DOHH2 (cell line): ENCODE data around the gene MICAL2.

Experiments used
- H3F3A ChIP-seq: fragments of 200-600 bp; sonication (generic), shearing (Covaris generic); 2 replicates; pipeline ENCODE4 v1.6.0; 2016; ENCODE audit warnings: antibody characterized with exemption, mild to moderate bottlenecking; ENCODE audit not compliant: control insufficient read depth, insufficient read depth
- H3K27ac ChIP-seq: fragments of 200-600 bp; sonication (generic); 2 replicates; pipeline ENCODE4 v1.5.1; 2014; ENCODE audit warnings: low read depth, mild to moderate bottlenecking, low read length, moderate library complexity
- H3K27me3 ChIP-seq: fragments of 200-600 bp; sonication (generic); 2 replicates; pipeline ENCODE4 v1.6.1; 2014; ENCODE audit warnings: mild to moderate bottlenecking, low read length, mixed read lengths; ENCODE audit not compliant: control insufficient read depth
- H3K36me3 ChIP-seq: fragments of 200-600 bp; sonication (generic); 2 replicates; pipeline ENCODE4 v1.6.1; 2014; ENCODE audit warnings: mild to moderate bottlenecking, low read length, moderate library complexity, mixed read lengths; ENCODE audit not compliant: control insufficient read depth
- H3K4me1 ChIP-seq: fragments of 200-600 bp; sonication (generic); 2 replicates; pipeline ENCODE4 v1.6.1; 2014; ENCODE audit warnings: mild to moderate bottlenecking, low read length, mixed read lengths; ENCODE audit not compliant: control insufficient read depth
- H3K4me2 ChIP-seq: fragments of 200-600 bp; sonication (generic); 2 replicates; pipeline ENCODE4 v1.6.0; 2014; ENCODE audit warnings: mild to moderate bottlenecking, low read length, moderate library complexity
- H3K4me3 ChIP-seq: fragments of 200-600 bp; sonication (generic); 2 replicates; pipeline ENCODE4 v1.5.1; 2014; ENCODE audit warnings: mild to moderate bottlenecking, low read length, mixed read lengths
- H3K79me2 ChIP-seq: fragments of 200-600 bp; sonication (generic); 2 replicates; pipeline ENCODE4 v1.6.1; 2014; ENCODE audit warnings: mild to moderate bottlenecking, low read length, mixed read lengths; ENCODE audit not compliant: control insufficient read depth
- H3K9me2 ChIP-seq: fragments of 200-600 bp; sonication (generic); replicated peaks from 2 replicates; pipeline ENCODE4 v1.6.1; 2014; ENCODE audit warnings: mild to moderate bottlenecking, low read length, mixed read lengths; ENCODE audit not compliant: control insufficient read depth
- H3K9me3 ChIP-seq: fragments of 200-600 bp; sonication (generic); 2 replicates; pipeline ENCODE4 v1.6.1; 2014; ENCODE audit warnings: antibody characterized with exemption, low read length, mixed read lengths; ENCODE audit not compliant: control insufficient read depth, insufficient read depth
- H4K20me1 ChIP-seq: fragments of 200-600 bp; sonication (generic); 2 replicates; pipeline ENCODE4 v1.6.0; 2014; ENCODE audit warnings: low read depth, mild to moderate bottlenecking, antibody characterized with exemption, low read length, moderate library complexity; ENCODE audit not compliant: control insufficient read depth, insufficient read depth
- EZH2phosphoT487 ChIP-seq: fragments of 200-600 bp; sonication (generic); IDR thresholded peaks from 2 replicates; pipeline ENCODE4 v1.6.1; 2017; ENCODE audit warnings: borderline replicate concordance, mild to moderate bottlenecking, antibody characterized with exemption, low read length, moderate library complexity, mixed read lengths
- TF ChIP-seq, protein P1 (sequence below): fragments of 200-600 bp; sonication (generic); IDR thresholded peaks from one replicate; pipeline ENCODE4 v1.5.1; 2014; ENCODE audit warnings: antibody characterized with exemption, mild to moderate bottlenecking, low read depth, low read length; ENCODE audit not compliant: poor library complexity, severe bottlenecking

The MICAL2 gene

DNA sequence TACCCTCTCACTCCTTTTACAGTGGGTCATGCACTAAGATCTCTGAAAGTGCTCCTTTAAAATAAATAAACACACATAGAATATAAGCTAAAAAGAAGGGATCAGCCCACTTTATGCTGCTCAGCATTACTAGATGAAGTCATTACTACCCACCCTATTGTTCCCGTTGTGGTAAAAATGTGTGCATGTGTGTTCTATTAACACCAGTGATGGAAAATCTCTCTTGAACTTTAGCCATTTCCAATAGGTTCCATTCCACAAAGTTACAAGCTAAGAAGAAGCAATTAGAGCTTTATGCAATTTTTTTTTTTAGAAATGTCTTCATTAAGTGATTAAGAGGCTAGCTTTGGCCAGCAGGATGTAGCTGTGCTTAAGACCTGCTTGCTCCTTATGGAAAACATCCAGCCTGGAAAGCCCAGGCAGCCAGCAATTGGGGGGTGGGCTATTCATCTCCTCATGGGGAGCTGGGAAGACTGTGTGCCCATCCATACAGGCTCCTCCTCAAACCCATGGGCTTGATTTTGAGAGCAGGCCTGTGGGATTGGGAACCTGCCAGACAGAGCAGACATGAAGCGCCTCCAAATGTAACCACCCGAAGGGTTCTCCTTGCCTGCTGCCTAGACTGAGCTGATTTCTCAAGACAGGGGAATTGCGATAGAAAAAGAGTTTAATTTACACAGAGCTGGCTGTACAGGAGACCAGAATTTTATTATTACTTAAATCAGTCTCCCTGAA lies 174.1 kb downstream of the MICAL2 start:
- Histone ChIP-seq H3K4me2 (no peak overlapping the region), H3K4me1 (no peaks in the 10 kb centered on the region), H3K36me3 (no peaks in the 10 kb centered on the region), H4K20me1 (no peaks in the 10 kb centered on the region), H3K4me3 (no peak overlapping the region), H3K27ac (no peak overlapping the region), H3K79me2 (no peaks in the 10 kb centered on the region), H3F3A (no peaks in the 10 kb centered on the region), H3K9me3 (no peaks in the 10 kb centered on the region), H3K9me2 (no peaks in the 10 kb centered on the region), H3K27me3 (0 out of 2 replicates have a peak, but pooled peaks cover 4% of the 10 kb centered on the region)
- TF ChIP-seq, protein P1, sequence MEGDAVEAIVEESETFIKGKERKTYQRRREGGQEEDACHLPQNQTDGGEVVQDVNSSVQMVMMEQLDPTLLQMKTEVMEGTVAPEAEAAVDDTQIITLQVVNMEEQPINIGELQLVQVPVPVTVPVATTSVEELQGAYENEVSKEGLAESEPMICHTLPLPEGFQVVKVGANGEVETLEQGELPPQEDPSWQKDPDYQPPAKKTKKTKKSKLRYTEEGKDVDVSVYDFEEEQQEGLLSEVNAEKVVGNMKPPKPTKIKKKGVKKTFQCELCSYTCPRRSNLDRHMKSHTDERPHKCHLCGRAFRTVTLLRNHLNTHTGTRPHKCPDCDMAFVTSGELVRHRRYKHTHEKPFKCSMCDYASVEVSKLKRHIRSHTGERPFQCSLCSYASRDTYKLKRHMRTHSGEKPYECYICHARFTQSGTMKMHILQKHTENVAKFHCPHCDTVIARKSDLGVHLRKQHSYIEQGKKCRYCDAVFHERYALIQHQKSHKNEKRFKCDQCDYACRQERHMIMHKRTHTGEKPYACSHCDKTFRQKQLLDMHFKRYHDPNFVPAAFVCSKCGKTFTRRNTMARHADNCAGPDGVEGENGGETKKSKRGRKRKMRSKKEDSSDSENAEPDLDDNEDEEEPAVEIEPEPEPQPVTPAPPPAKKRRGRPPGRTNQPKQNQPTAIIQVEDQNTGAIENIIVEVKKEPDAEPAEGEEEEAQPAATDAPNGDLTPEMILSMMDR, result no peak
- TF ChIP-seq EZH2phosphoT487, result no peak

DNA sequence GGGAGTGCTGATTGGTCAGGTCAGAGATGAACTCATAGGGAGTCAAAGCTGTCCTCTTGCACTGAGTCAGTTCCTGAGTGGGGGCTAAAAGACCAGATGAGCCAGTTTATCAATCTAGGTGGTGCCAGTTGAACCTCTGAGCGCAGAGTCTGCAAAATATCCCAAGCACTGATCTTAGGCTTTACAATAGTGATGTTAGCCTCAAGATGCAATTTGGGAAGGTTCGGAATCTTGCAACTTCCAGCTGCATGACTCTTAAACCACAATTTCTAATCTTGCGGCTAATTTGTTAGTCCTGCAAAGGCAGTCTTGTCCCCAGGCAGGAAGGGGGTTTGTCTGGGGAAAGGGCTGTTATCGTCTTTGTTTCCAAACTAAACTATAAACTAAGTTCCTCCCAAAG lies 174.7 kb downstream of the MICAL2 start:
- Histone ChIP-seq H3K4me1 (peaks cover 3% of the 10 kb centered on the region), H3K79me2 (no peaks in the 10 kb centered on the region), H3F3A (no peaks in the 10 kb centered on the region), H3K4me2 (no peak overlapping the region), H3K36me3 (no peaks in the 10 kb centered on the region), H3K9me3 (no peaks in the 10 kb centered on the region), H4K20me1 (no peaks in the 10 kb centered on the region), H3K9me2 (no peaks in the 10 kb centered on the region), H3K27ac (no peak overlapping the region), H3K27me3 (0 out of 2 replicates have a peak, but pooled peaks cover 4% of the 10 kb centered on the region), H3K4me3 (no peak overlapping the region)
- TF ChIP-seq, protein P1, result no peak
- TF ChIP-seq EZH2phosphoT487, result no peak

DNA sequence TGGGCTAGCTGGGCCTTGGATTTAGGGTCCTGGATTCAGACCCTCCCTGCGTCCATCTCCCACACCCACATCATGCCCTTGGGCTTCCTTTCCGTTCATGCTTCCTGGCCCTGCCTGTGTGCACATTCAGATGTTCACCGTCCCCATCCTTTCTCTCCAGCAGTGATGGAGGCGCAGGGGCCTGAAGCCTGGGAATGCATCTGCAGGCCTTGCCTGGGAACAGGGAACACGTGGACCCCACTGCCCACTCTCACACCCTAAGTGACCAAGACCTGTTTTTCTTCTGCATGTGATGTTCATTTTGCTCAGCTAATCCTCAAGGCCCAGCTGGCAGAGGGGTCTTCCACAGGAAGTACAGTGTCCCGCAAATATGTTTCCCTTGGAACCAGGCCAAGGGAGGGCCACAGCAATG lies 175.4 kb downstream of the MICAL2 start:
- Histone ChIP-seq H3K79me2 (no peaks in the 10 kb centered on the region), H3K9me2 (no peaks in the 10 kb centered on the region), H3K27me3 (0 out of 2 replicates have a peak, but pooled peaks cover 4% of the 10 kb centered on the region), H3K4me2 (no peak overlapping the region), H3K36me3 (no peaks in the 10 kb centered on the region), H3K4me3 (no peak overlapping the region), H3K9me3 (no peaks in the 10 kb centered on the region), H3F3A (no peaks in the 10 kb centered on the region), H3K27ac (no peak overlapping the region), H3K4me1 (peaks cover 6% of the 10 kb centered on the region), H4K20me1 (no peaks in the 10 kb centered on the region)
- TF ChIP-seq, protein P1, result no peak
- no peak for TF ChIP-seq EZH2phosphoT487
